B cell (primary cell): ENCODE data around the gene CYP4F3. TPM values are rescaled to one million over a fixed set of nuclear protein-coding genes. Genes with fewer than 3 reads are reported as not detected.

Source experiments
- ATAC-seq: fragments of 200-7000 bp; cut with Tn5 transposase; one replicate; pipeline ENCODE4 v1.10.0; 2021; ENCODE audit warnings: low read depth, mild to moderate bottlenecking, moderate number of reproducible peaks, moderate library complexity
- CTCF ChIA-PET: fragments of 350-600 bp; sonication (Branson Sonifier 250); formaldehyde crosslinking; loops from one replicate; lab custom pipeline; 2021; ENCODE audit warnings: antibody characterized with exemption, inconsistent platforms; lab: Charles Lee
- POLR2A ChIA-PET: fragments of 350-600 bp; sonication (Branson Sonifier 250); formaldehyde crosslinking; loops from one replicate; lab custom pipeline; 2021; ENCODE audit warnings: antibody characterized with exemption; lab: Charles Lee
- DNase-seq: peaks from one replicate; pipeline ENCODE4 v3.0.0; 2013
- H2AFZ ChIP-seq: 2 replicates; pipeline ENCODE4 v1.6.1; 2012; ENCODE audit warnings: mild to moderate bottlenecking, low read depth, low read length; ENCODE audit not compliant: insufficient read depth, poor library complexity, severe bottlenecking
- H3K27ac ChIP-seq, 2 donors: 1 replicate in 1 of 2; 2 replicates in 1 of 2; pipeline ENCODE4 v1.5.1; 2012 to 2013; ENCODE audit warnings: low read length in 2 of 2, mild to moderate bottlenecking in 2 of 2, moderate library complexity in 1 of 2
- H3K27me3 ChIP-seq, 4 experiments: fragments of 200-600 bp in 1 of 4; sonication (generic) in 1 of 4; replicated peaks in 1 of 4; 1 replicate in 2 of 4; 2 replicates in 2 of 4; pipeline versions ENCODE4 v1.6.1 to v1.7.0; 2013 to 2016; ENCODE audit warnings: low read length in 3 of 4, mild to moderate bottlenecking in 2 of 4, mixed read lengths in 1 of 4, moderate library complexity in 1 of 4; ENCODE audit not compliant: insufficient read depth in 4 of 4, control insufficient read depth in 3 of 4; ENCODE audit errors: control extremely low read depth in 1 of 4
- H3K36me3 ChIP-seq, 2 experiments: replicated peaks in 1 of 2; 1 replicate in 1 of 2; 2 replicates in 1 of 2; pipeline versions ENCODE4 v1.6.1 to v1.7.1; 2013; ENCODE audit warnings: low read length in 1 of 2; ENCODE audit not compliant: insufficient read depth in 2 of 2, control insufficient read depth in 1 of 2; ENCODE audit errors: control extremely low read depth in 1 of 2, extremely low read depth in 1 of 2
- H3K4me1 ChIP-seq, 2 donors: fragments of 200-600 bp in 1 of 2; sonication (generic) in 1 of 2; 1 replicate in 1 of 2; 2 replicates in 1 of 2; pipeline versions ENCODE4 v1.5.1 to v1.6.1; 2013 to 2017; ENCODE audit warnings: low read length in 2 of 2; ENCODE audit not compliant: control insufficient read depth in 2 of 2, insufficient read depth in 2 of 2
- H3K4me2 ChIP-seq: replicated peaks from 2 replicates; pipeline ENCODE3; 2012; ENCODE audit warnings: mild to moderate bottlenecking, low read depth, low read length; ENCODE audit not compliant: poor library complexity, severe bottlenecking
- H3K4me3 ChIP-seq, 5 experiments: fragments of 200-600 bp in 1 of 5; sonication (generic) in 1 of 5; 1 replicate in 3 of 5; 2 replicates in 2 of 5; pipeline versions ENCODE4 v1.5.1 to v1.7.0; 2011 to 2016; ENCODE audit warnings: low read length in 4 of 5, mild to moderate bottlenecking in 4 of 5, low read depth in 2 of 5, control low read depth in 1 of 5, moderate library complexity in 1 of 5; ENCODE audit not compliant: insufficient read depth in 1 of 5; ENCODE audit errors: control extremely low read depth in 1 of 5, extremely low read depth in 1 of 5
- H3K79me2 ChIP-seq: fragments of 200-600 bp; sonication (generic); one replicate; pipeline ENCODE4 v1.6.0; 2016; ENCODE audit warnings: low read length; ENCODE audit not compliant: control insufficient read depth, insufficient read depth
- H3K9ac ChIP-seq: fragments of 200-600 bp; sonication (generic); 2 replicates; pipeline ENCODE4 v1.6.1; 2017; ENCODE audit warnings: mild to moderate bottlenecking, low read length, moderate library complexity
- H3K9me3 ChIP-seq, 3 donors: one replicate each; pipeline versions ENCODE4 v1.6.1 to v1.7.1; 2013; ENCODE audit warnings: low read length in 2 of 3; ENCODE audit not compliant: control insufficient read depth in 2 of 3, insufficient read depth in 1 of 3; ENCODE audit errors: control extremely low read depth in 1 of 3
- H4K20me1 ChIP-seq: 2 replicates; pipeline ENCODE4 v1.6.0; 2012; ENCODE audit warnings: mild to moderate bottlenecking, low read length; ENCODE audit not compliant: insufficient read depth, control insufficient read depth, poor library complexity, severe bottlenecking
- H3K27ac Mint-ChIP-seq: one replicate; pipeline ENCODE4 v1.8.0; 2021; ENCODE audit warnings: mixed read lengths
- H3K27me3 Mint-ChIP-seq: one replicate; pipeline ENCODE4 v1.8.0; 2021; ENCODE audit warnings: mixed read lengths
- H3K4me1 Mint-ChIP-seq: one replicate; pipeline ENCODE4 v1.8.0; 2021; ENCODE audit warnings: mixed read lengths
- H3K4me3 Mint-ChIP-seq: one replicate; pipeline ENCODE4 v1.8.0; 2021; ENCODE audit warnings: mixed read lengths
- H3K9me3 Mint-ChIP-seq: one replicate; pipeline ENCODE4 v1.8.0; 2022; ENCODE audit warnings: mixed read lengths; ENCODE audit not compliant: insufficient read depth
- EZH2 ChIP-seq: IDR thresholded peaks from 2 replicates; pipeline ENCODE4 v1.6.1; 2012; ENCODE audit warnings: borderline replicate concordance, low read depth, mild to moderate bottlenecking, moderate library complexity, low read length; ENCODE audit not compliant: insufficient read depth, poor library complexity, severe bottlenecking
- WGBS: methylation state at CpG from one replicate; pipeline ENCODE4 v1.1.5; 2013; ENCODE audit warnings: missing lambda C conversion rate; ENCODE audit not compliant: insufficient coverage; 5-methylcytosine and 5-hydroxymethylcytosine counted together
- intact Hi-C: fragments of 100-400 bp; cut with micrococcal nuclease; formaldehyde crosslinking; loops from one replicate; pipeline ENCODE4 v1.10.0; 2022
- polyA plus RNA-seq: library from polyadenylated mRNA; depleted of rRNA; stranded (reverse); fragments of >200 nt; gene quantifications from 2 replicates; pipeline ENCODE4 v1.2.3, GENCODE V29; 2012
- total RNA-seq, 2 donors: library from RNA; stranded (reverse); fragments of 120-200 nt in 1 of 2; gene quantifications; 1 replicate in 1 of 2; 2 replicates in 1 of 2; pipeline versions ENCODE4 v1.2.3 to v1.2.4, GENCODE V29; 2013 to 2022
- TF ChIP-seq, protein P1 (sequence below): fragments of 200-600 bp; IDR thresholded peaks from one replicate; pipeline ENCODE4 v1.8.0; 2022; ENCODE audit warnings: antibody characterized with exemption, mild to moderate bottlenecking

The CYP4F3 gene
- total and polyA plus RNA-seq, 2 donors (not counting 1 experiment from before 2014, with no cell fraction given) = not detected

DNA sequence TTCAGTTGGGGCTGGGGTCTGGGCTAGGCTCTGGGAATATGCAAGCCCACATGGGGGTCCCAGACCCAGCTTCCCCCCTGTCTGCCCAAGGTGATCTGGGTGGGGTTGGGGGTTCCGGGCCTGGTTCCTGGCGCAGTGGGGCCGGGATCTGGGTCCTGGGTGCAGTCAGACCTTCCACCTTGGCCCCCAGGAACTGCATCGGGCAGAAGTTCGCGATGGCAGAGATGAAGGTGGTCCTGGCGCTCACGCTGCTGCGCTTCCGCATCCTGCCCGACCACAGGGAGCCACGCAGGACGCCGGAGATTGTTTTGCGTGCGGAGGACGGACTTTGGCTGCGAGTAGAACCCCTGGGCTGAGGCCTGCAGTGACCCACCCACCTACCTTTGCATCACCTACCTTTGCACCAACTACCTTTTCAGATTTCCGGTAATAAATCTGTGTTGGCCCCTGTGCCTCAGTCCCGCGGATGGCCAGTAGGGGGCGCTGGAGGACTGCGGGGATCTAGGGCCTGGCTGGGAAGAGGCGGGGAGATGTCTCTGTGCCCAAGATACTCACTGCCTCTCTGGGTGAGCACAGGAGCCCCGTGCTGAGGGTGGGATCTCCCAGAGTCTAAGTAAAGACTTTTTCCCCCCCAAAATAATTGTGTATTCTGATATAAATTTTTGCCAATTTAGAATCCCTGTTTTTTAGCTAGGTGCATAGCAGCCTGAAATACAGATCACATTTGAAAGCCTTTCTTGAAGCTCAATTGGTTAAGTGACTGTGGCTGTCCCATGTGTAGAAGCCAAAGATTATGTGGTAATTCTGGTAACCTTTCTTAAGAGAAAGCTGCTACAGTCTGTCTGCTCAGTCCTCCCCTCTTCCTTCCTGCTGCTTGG lies 11.5 kb upstream of the CYP4F3 start:
- Mint-ChIP-seq H3K27me3 (peaks cover 13% of the 10 kb centered on the region), H3K4me1 (peaks cover 3% of the 10 kb centered on the region), H3K27ac (no peak overlapping the region), H3K9me3 (no peaks in the 10 kb centered on the region), H3K4me3 (no peak overlapping the region)
- no peaks in the 10 kb centered on the region for H3K9me3 ChIP-seq
- H3K36me3 ChIP-seq = no peaks in the 10 kb centered on the region
- H3K9ac ChIP-seq = peak overlapping the region; percentile 47
- H3K27me3 ChIP-seq = peaks cover 0 to 14% (median 4%) of the 10 kb centered on the region in 4 experiments
- peak overlapping the region; percentile 61 for H2AFZ ChIP-seq
- H3K79me2 ChIP-seq = no peaks in the 10 kb centered on the region
- peak overlapping the region in 1 of 5 experiments; percentile 23 for H3K4me3 ChIP-seq
- POLR2A ChIA-PET = no interaction called here
- H4K20me1 ChIP-seq = no peaks in the 10 kb centered on the region
- peak overlapping the region; percentile 59 for H3K4me2 ChIP-seq
- DNase-seq (peak; percentile 83), ATAC-seq (peak; percentile 86)
- 17% methylated on average over 17 of the region's 25 CpGs for WGBS
- intact Hi-C loops = no loop called here
- H3K27ac ChIP-seq = no peak overlapping the region
- H3K4me1 ChIP-seq = peaks cover 0 to 7% of the 10 kb centered on the region in 2 donors
- CTCF ChIA-PET = interaction anchor here (0.5 to 1.2 kb wide), 9 partner anchors 99 to 1000 kb away, joined by 3 to 9 read pairs (median 4); no protein-coding TSS in a partner anchor
- TF ChIP-seq EZH2 = no peak
- TF ChIP-seq, protein P1, sequence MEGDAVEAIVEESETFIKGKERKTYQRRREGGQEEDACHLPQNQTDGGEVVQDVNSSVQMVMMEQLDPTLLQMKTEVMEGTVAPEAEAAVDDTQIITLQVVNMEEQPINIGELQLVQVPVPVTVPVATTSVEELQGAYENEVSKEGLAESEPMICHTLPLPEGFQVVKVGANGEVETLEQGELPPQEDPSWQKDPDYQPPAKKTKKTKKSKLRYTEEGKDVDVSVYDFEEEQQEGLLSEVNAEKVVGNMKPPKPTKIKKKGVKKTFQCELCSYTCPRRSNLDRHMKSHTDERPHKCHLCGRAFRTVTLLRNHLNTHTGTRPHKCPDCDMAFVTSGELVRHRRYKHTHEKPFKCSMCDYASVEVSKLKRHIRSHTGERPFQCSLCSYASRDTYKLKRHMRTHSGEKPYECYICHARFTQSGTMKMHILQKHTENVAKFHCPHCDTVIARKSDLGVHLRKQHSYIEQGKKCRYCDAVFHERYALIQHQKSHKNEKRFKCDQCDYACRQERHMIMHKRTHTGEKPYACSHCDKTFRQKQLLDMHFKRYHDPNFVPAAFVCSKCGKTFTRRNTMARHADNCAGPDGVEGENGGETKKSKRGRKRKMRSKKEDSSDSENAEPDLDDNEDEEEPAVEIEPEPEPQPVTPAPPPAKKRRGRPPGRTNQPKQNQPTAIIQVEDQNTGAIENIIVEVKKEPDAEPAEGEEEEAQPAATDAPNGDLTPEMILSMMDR = peak; percentile 89

DNA sequence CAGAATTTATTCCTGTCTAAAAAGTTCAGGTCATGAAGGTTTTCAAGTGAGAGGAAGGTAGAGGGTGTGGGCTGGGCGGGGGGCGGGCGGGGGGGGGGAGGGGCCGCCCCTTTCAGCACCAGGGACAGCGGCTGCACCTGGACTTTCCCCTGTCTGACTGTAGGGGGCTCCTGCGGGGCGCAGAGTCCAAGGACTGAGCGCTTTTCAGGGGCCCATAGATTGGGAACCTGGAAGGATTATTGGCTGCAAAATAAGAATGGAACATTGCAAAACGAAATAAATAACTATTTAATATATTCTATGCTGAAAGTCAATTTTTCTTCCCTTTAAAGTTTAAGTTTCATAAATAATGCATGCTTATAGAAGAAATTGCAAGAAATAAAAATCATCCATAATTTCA lies 8.9 kb upstream of the CYP4F3 start:
- intact Hi-C loops = loop anchor here (5.0 kb wide), 1 partner anchor 785 kb away; no protein-coding TSS in a partner anchor
- Histone ChIP-seq H3K4me2 (no peak overlapping the region), H4K20me1 (no peaks in the 10 kb centered on the region), H2AFZ (no peak overlapping the region), H3K4me3 (no peak overlapping the region), H3K4me1 (peaks cover 0 to 7% of the 10 kb centered on the region in 2 donors), H3K36me3 (no peaks in the 10 kb centered on the region), H3K27ac (no peak overlapping the region), H3K9ac (no peak overlapping the region), H3K9me3 (no peaks in the 10 kb centered on the region), H3K79me2 (no peaks in the 10 kb centered on the region), H3K27me3 (peaks cover 0 to 17% (median 6%) of the 10 kb centered on the region in 4 experiments)
- ChIA-PET POLR2A (no interaction called here), CTCF (interaction anchor here (1.0 kb wide), 1 partner anchor 9 kb away, joined by 3 read pairs; no protein-coding TSS in a partner anchor)
- Mint-ChIP-seq H3K4me3 (no peak overlapping the region), H3K27me3 (peaks cover 25% of the 10 kb centered on the region), H3K9me3 (no peaks in the 10 kb centered on the region), H3K4me1 (peaks cover 3% of the 10 kb centered on the region), H3K27ac (no peak overlapping the region)
- no peak for ATAC-seq
- TF ChIP-seq EZH2 = no peak
- TF ChIP-seq, protein P1 = peak; percentile 36
- no CpG with 5 or more reads among the region's 9 CpGs for WGBS
- DNase-seq = peak; percentile 19
